GM18520 (cell line): Measurements from ENCODE around the gene HECA.
"Not testable (repeated sequence)": the region's sequence is repeated elsewhere in the genome, so short reads cannot be mapped to it uniquely, and the experiment has no call there.

Experiments
- ATAC-seq: cut with Tn5 transposase; IDR thresholded peaks from one replicate; pipeline ENCODE4 v1.9.1; 2021; ENCODE audit not compliant: unreplicated experiment

Gene HECA

DNA sequence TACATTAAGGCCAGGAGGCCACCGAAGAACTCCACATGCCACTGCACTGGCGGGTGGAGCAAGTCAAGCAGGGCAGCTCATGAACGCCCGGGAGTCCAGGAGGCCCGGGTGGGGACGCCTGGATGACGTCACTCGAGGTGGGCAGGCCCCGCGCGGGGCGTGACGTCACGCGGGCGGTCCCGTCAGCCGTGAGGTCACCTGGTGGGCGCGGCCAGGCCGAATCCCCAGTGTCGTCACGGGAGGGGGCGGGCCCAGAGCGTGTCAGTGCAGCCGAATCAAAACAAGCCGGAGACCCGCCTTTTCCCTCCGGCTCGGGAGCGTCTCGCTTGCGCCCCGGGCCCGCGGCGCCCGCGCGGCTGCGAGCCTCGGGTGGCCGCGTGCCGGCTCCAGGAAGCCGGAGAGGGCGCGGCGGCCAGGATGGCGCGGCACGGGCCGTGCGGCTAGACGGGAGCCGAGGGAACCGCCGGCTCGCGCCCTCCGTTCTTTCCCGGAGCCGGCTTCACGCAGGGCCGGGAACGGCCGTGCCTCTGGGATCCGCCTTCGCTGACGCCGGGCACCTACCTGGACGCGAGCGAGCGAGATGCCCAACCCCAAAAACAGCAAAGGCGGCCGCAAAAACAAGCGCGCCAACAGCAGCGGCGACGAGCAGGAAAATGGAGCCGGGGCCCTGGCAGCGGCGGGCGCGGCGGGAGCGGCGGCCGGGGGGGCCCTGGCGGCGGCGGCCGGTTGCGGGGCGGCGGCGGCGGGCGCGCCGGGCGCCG is at the start of gene HECA:
TSS of gene HECA (plus strand) at position 264 of the 761 bp plus-strand sequence. CDS start at position 581, 317 bp downstream.
- ATAC-seq, result peak; percentile 77

GRCh38 chr6:139091826-139092225 is 43.1 kb upstream of the HECA start:
- no peak for ATAC-seq

- peak; percentile 95 for ATAC-seq
These were observed 34.9 kb upstream of the HECA start for GRCh38 chr6:139099984-139100383.

DNA sequence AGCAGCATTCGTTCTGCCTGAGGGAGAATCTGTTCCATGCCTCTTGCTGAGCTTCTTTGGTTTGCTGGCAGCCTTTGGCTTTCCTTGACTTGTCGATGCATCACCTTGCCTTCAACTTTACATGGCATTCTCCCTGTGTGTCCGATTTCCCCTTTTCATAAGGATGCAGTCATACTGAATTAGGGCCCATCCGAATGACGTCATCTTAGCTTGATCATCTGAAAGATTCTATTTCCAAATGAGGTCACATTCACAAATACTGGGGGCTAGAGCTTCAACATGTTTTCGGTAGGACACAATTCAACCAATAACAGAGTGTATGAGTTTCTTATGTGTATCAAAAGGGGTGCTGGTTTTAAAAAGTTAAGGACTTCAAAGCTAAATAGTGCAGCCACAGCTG is 27.8 kb upstream of the HECA start:
- ATAC-seq, result no peak

GRCh38 chr6:139108378-139108777 is 26.5 kb upstream of the HECA start:
- no peak for ATAC-seq

GRCh38 chr6:139109558-139109957 is 25.3 kb upstream of the HECA start:
- no peak for ATAC-seq

DNA sequence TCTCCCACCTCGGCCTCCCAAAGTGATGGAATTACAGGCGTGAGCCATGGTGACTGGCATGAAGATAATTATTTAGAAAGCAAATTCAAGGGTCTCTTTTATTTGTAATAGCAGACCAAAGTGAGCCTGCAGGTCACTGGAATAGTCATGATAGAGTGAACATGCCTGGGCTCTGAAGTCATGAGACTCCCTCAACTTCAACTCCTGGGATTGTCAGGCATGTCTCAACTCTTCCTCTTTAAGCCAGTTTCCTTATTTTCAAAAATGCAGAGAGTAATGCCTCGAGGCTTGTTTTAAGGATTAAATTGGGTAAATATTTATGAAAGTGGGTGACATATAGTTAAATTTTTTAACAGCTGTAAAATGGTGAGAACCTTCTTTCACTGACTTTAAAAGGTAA is 22.7 kb upstream of the HECA start:
- no peak for ATAC-seq

DNA sequence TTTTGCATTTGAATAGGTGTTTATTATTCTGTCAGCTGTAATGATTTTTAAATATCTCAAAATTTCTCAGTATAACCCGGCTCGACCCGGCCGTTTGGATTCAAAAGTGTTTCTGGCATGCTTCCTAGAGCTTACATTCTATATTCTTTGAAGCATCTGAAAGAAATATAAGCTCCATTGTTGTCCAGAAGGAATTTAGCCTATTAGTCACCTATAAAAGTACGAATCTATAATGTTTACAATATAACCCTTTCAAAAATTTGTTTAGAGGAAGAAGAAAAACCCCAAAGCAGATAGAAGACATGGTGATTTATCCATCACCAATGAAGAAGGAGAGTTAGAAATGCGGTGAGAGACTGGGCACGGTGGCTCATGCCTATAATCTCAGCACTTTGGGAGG is 22.3 kb upstream of the HECA start:
- ATAC-seq, result no peak

DNA sequence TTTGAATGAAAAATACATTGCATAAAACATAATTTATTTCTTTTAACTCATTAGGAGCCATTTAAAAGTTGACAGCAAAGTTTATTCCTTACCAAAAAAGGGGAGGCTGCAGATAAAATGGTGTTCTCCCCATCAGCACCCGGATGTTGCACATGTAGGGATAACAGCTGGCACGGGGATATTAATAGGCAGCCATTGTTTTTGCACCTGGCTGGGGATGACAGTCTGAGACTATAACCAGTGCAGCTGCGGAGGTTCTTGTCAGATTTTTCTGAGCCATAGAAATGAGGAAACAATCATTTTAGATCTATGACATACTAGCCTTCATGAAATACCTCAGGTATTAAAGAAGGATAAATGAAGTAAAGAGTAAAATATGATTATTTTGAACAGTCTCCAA is 20.1 kb upstream of the HECA start:
- ATAC-seq, result no peak

DNA sequence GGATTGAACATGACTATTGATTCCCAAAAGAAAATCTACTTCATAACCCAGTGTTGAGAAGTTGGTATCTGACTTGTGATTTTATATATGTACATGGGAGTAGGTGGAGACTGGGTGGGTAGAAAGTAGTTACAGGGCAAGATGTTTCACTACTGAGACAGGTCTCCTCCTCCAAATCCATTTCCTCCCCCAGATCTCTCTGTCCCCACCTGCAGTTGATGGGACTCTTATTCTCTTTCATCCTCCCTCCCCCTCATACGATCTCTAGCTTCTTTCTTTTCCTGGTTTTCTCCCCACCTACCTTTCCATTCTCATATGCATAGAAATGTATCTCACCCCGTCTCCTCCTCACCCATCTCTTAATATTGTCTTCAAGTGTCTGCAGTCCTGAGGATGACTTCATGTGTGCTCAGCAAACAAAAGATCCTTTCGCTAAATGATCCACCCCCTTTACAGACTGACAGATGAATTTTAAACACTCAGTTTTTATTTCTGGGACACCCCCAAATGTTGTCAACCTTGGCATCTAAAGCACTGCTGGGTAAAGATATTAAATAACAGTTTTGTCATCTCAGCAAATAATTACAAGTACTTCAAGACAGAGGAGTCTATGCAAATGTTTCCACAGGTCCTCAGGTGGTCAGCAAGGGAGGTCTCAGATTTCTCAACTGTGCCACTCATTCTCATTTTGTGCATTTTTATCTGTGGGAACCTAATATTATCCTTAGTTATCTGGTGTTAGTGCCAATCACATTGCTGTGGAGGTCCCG is 18.7 kb upstream of the HECA start:
- no peak for ATAC-seq

DNA sequence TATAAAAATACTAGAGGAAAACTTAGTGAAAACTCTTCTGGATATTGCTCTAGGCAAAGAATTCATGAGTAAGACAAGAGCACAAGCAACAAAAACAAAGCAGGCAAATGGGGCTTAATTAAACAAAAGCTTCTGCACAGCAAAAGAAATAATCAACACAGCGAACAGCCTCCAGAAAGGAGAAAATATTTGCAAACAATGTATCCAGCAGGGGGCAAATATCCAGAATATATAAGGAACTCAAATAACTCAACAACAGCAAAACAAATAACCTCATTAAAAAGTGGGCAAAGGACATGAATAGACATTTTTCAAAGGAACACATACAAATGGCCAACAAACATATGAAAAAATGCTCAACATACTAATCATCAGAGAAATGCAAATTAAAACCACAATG is 17.1 kb upstream of the HECA start:
- ATAC-seq, result no peak

GRCh38 chr6:139119552-139119951 is 15.3 kb upstream of the HECA start:
- no peak for ATAC-seq

DNA sequence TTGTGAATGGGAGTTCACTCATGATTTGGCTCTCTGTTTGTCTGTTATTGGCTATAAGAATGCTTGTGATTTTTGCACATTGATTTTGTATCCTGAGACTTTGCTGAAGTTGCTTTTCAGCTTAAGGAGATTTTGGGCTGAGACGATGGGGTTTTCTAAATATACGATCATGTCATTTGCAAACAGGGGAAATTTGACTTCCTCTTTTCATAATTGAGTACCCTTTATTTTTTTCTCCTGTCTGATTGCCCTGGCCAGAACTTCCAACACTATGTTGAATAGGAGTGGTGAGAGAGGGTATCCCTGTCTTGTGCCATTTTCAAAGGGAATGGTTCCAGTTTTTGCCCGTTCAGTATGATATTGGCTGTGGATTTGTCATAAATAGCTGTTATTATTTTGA is 12.1 kb upstream of the HECA start:
- ATAC-seq, result not testable (repeated sequence)

GRCh38 chr6:139124887-139125672 is 9.8 kb upstream of the HECA start:
- ATAC-seq, result peak; percentile 100

DNA sequence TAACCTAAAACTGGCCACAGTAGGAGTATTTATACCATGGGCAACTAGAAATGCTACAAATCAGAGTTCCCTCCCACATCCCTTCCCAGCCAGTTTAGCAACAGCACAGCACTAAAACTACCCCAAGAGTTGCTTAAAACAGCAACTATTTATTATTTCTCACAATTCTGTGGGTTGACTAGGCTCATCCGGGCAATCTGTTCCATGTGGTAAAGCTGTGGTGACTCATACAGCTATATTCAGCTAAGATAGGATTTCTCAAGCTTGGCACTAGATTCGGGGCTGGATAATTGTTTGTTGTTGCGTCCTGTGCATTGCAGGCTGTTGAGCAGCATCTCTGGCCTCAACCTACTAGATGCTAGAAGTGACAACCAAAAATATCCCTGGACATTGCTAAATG is 8.6 kb upstream of the HECA start:
- ATAC-seq, result no peak

GRCh38 chr6:139126931-139127330 is 7.9 kb upstream of the HECA start:
- ATAC-seq, result no peak

GRCh38 chr6:139129284-139129683 is 5.6 kb upstream of the HECA start:
- no peak for ATAC-seq

- ATAC-seq, result no peak
These were observed 3.1 kb upstream of the HECA start for GRCh38 chr6:139131736-139132280.

GRCh38 chr6:139133262-139134063 is 1.4 kb upstream of the HECA start:
- ATAC-seq, result no peak

DNA sequence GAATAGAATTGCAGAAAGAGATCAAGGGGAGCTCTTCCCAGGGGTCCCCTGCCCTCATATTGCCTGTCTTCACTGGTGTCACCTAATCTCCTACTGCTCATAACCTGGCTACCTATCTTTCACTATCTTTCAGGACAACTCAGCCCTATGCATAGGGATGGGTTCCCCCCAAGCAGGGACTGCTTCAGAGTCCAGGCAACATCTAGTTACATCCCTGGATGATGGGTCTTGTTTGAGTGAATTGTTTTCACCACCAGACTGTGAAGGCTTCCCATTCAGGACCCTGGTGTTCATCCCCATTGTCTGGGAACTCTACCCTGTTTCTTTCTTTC is 850 bp upstream of the HECA start:
- no peak for ATAC-seq
